C4-2B (cell line): ENCODE data around the gene TRIM54.

Experiments
- ZFX ChIP-seq: fragments of 450-650 bp; IDR thresholded peaks from 2 replicates; pipeline ENCODE4 v1.6.1; 2017
- TF ChIP-seq, protein P1 (sequence below): fragments of 450-650 bp; conservative IDR thresholded peaks from 2 replicates; pipeline ENCODE4 v1.5.1; 2017; ENCODE audit warnings: mild to moderate bottlenecking

DNA sequence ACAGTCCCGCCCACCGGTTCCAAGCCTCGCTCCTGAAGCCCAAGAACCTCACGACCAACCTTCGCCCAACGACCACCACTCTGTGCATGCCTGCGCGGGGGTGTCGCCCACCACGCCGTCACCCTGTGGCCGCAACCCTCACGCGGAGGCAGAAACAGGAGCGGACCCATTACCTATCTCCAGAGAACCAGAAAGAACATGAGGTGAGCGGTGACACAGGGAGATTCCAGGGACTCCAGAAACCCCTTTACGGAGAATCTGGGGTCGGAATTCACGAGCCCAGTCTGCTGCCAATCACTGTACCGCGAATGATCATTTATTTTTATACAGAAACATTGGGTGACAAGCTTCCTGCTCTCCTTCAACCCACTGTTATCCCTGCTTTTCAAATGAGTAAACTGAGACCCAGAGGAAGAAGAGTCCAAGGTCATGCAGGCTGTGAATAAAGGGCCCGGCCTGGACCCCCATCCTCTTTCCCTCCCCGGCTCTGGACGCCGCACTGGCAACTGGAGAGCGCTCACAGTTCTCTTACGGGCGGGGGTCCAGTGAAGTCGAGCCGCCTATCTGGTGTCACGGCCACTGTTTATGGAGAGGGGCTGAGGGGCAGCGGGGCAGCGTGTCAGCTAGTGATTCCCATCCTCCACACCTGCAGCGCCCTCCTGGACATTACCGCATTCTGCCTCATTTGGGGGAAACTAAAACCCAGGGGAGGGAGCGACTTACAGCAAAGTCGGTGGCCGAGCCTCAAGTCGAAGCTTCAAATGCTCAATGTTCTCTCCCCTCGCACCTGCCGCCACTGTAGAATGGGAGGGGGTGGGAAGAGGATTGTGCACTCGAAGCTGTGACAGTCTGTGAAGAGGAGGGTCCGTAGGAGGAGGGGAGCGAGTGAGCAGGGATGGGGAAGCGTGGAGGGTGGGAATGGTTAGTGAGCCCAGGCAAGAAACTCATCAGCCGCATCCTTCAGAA is 18.7 kb upstream of the TRIM54 start:
- TF ChIP-seq, protein P1, sequence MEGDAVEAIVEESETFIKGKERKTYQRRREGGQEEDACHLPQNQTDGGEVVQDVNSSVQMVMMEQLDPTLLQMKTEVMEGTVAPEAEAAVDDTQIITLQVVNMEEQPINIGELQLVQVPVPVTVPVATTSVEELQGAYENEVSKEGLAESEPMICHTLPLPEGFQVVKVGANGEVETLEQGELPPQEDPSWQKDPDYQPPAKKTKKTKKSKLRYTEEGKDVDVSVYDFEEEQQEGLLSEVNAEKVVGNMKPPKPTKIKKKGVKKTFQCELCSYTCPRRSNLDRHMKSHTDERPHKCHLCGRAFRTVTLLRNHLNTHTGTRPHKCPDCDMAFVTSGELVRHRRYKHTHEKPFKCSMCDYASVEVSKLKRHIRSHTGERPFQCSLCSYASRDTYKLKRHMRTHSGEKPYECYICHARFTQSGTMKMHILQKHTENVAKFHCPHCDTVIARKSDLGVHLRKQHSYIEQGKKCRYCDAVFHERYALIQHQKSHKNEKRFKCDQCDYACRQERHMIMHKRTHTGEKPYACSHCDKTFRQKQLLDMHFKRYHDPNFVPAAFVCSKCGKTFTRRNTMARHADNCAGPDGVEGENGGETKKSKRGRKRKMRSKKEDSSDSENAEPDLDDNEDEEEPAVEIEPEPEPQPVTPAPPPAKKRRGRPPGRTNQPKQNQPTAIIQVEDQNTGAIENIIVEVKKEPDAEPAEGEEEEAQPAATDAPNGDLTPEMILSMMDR: no peak
- no peak for TF ChIP-seq ZFX
